Activated B cell treated with CpG ODN at 0.5 μM for 24 hours (primary cell): Measurements from ENCODE around the gene MS4A6E. TPM values are rescaled to one million over a fixed set of nuclear protein-coding genes. Genes with fewer than 3 reads are reported as not detected.

ENCODE experiments used
- ATAC-seq: fragments of 200-7000 bp; cut with Tn5 transposase; one replicate; pipeline ENCODE4 v1.10.0; 2021; ENCODE audit warnings: low read depth, mild to moderate bottlenecking, moderate library complexity
- CTCF ChIA-PET: fragments of 350-600 bp; sonication (Branson Sonifier 250); formaldehyde crosslinking; loops from one replicate; lab custom pipeline; 2021; ENCODE audit warnings: antibody characterized with exemption; lab: Charles Lee
- POLR2A ChIA-PET: fragments of 350-600 bp; sonication (Branson Sonifier 250); formaldehyde crosslinking; loops from one replicate; lab custom pipeline; 2021; ENCODE audit warnings: antibody characterized with exemption; lab: Charles Lee
- DNase-seq: peaks from one replicate; pipeline ENCODE4 v3.0.0; 2022
- H3K27ac Mint-ChIP-seq: one replicate; pipeline ENCODE4 v1.8.0; 2020; ENCODE audit warnings: mixed read lengths
- H3K27me3 Mint-ChIP-seq: one replicate; pipeline ENCODE4 v1.8.0; 2021; ENCODE audit warnings: mixed read lengths
- H3K36me3 Mint-ChIP-seq: one replicate; pipeline ENCODE4 v1.8.0; 2021; ENCODE audit warnings: low read depth, mixed read lengths
- H3K4me1 Mint-ChIP-seq: one replicate; pipeline ENCODE4 v1.8.0; 2021; ENCODE audit warnings: mixed read lengths
- H3K4me3 Mint-ChIP-seq: one replicate; pipeline ENCODE4 v1.8.0; 2020; ENCODE audit warnings: mild to moderate bottlenecking, mixed read lengths
- H3K9me3 Mint-ChIP-seq: one replicate; pipeline ENCODE4 v1.8.0; 2020; ENCODE audit warnings: mixed read lengths
- CTCF ChIP-seq: fragments of 200-600 bp; IDR thresholded peaks from one replicate; pipeline ENCODE4 v1.8.0; 2022; ENCODE audit warnings: antibody characterized with exemption, mild to moderate bottlenecking
- intact Hi-C: fragments of 100-400 bp; cut with micrococcal nuclease; formaldehyde crosslinking; loops from one replicate; pipeline ENCODE4 v1.15.1; 2024
- total RNA-seq: library from RNA; stranded (reverse); gene quantifications from 2 replicates; pipeline ENCODE4 v1.2.3, GENCODE V29; 2022

Gene MS4A6E
- total RNA-seq, 1 donor from 2014 or later: not detected

GRCh38 chr11:60389279-60389910, 62.3 kb downstream of the MS4A6E start:
- intact Hi-C loops: loop anchor here (1.0 kb wide), 3 partner anchors 11 to 66 kb away; partner anchors contain the start of genes MS4A1 and MS4A7
- H3K4me3 Mint-ChIP-seq: peak overlapping the region; percentile 58
- no peaks in the 10 kb centered on the region for H3K27me3 Mint-ChIP-seq
- peaks cover 53% of the 10 kb centered on the region for H3K36me3 Mint-ChIP-seq
- ChIA-PET CTCF (interaction anchor here (1.2 kb wide), 1 partner anchor 24 kb away, joined by 3 read pairs; no protein-coding TSS in a partner anchor), POLR2A (interaction anchor here (1.0 to 4.5 kb wide), 5 partner anchors 9 to 87 kb away, joined by 3 to 50 read pairs (median 14); partner anchors contain the start of genes MS4A1 and MS4A7)
- peaks cover 49% of the 10 kb centered on the region for H3K4me1 Mint-ChIP-seq
- peaks cover 3% of the 10 kb centered on the region for H3K9me3 Mint-ChIP-seq
- no peak for TF ChIP-seq CTCF
- ATAC-seq (peak; percentile 92), DNase-seq (no peak)
- peak overlapping the region; percentile 88 for H3K27ac Mint-ChIP-seq

GRCh38 chr11:60390419-60390818, 63.4 kb downstream of the MS4A6E start:
- peak overlapping the region; percentile 88 for H3K27ac Mint-ChIP-seq
- peaks cover 54% of the 10 kb centered on the region for H3K4me1 Mint-ChIP-seq
- DNase-seq (no peak), ATAC-seq (no peak)
- H3K36me3 Mint-ChIP-seq: peaks cover 44% of the 10 kb centered on the region
- H3K9me3 Mint-ChIP-seq: peaks cover 3% of the 10 kb centered on the region
- ChIA-PET POLR2A (interaction anchor here (1.6 to 4.5 kb wide), 3 partner anchors 12 to 66 kb away, joined by 3 to 50 read pairs (median 15); partner anchors contain the start of genes MS4A1 and MS4A7), CTCF (no interaction called here)
- intact Hi-C loops: no loop called here
- H3K4me3 Mint-ChIP-seq: no peak overlapping the region
- no peak for TF ChIP-seq CTCF
- no peaks in the 10 kb centered on the region for H3K27me3 Mint-ChIP-seq

Other genes starting within 250 kb of the MS4A6E start
- not detected in 2 replicates for gene MS4A2, start 238.6 kb upstream of the MS4A6E start, total RNA-seq
- 0.22 TPM in 1 of 2 replicates, not detected in the other for gene MS4A6A, start 144.2 kb upstream of the MS4A6E start, total RNA-seq
- not detected in 2 replicates for gene MS4A4E, start 84.1 kb upstream of the MS4A6E start, total RNA-seq
- 0.20 and 1.4 TPM in 2 replicates for gene MS4A4A, start 46.6 kb upstream of the MS4A6E start, total RNA-seq
- 43.1 and 51.1 TPM in 2 replicates for gene MS4A7, start 51.3 kb downstream of the MS4A6E start, total RNA-seq
- gene MS4A14, start 69.2 kb downstream of the MS4A6E start, total RNA-seq: 4.6 and 4.9 TPM in 2 replicates
- gene MS4A5, start 102.3 kb downstream of the MS4A6E start, total RNA-seq: not detected in 2 replicates
- 1,910 and 2,024 TPM in 2 replicates for gene MS4A1, start 128.6 kb downstream of the MS4A6E start, total RNA-seq
- gene MS4A12, start 165.5 kb downstream of the MS4A6E start, total RNA-seq: not detected in 2 replicates
- gene MS4A13, start 188.1 kb downstream of the MS4A6E start, total RNA-seq: not detected in 2 replicates